SK-N-SH (cell line): ENCODE results near the gene TUT4.

ENCODE experiments used
- CHD2 ChIP-seq: fragments of 150-350 bp; IDR thresholded peaks from 2 replicates; pipeline ENCODE4 v1.6.1; 2018; ENCODE audit warnings: low read length; ENCODE audit not compliant: partially characterized antibody
- EP300 ChIP-seq, 2 experiments: IDR thresholded peaks; 2 replicates each; pipeline versions ENCODE4 v1.4.0 to v1.6.1; 2012; ENCODE audit warnings: borderline replicate concordance in 1 of 2, low read depth in 1 of 2, low read length in 1 of 2
- GABPA ChIP-seq: IDR thresholded peaks from 2 replicates; pipeline ENCODE4 v1.4.0; 2012; ENCODE audit warnings: low read depth, mild to moderate bottlenecking
- JUND ChIP-seq: IDR thresholded peaks from 2 replicates; pipeline ENCODE4 v1.4.0; 2012
- NFIC ChIP-seq: IDR thresholded peaks from 2 replicates; pipeline ENCODE4 v1.4.0; 2012; ENCODE audit warnings: borderline replicate concordance
- POLR2AphosphoS5 ChIP-seq: IDR thresholded peaks from 2 replicates; pipeline ENCODE4 v1.6.1; 2012; ENCODE audit warnings: low read depth, low read length
- RCOR1 ChIP-seq: fragments of 150-350 bp; IDR thresholded peaks from 2 replicates; pipeline ENCODE4 v1.6.1; 2017; ENCODE audit warnings: antibody characterized with exemption, low read length
- SMC3 ChIP-seq: IDR thresholded peaks from 2 replicates; pipeline ENCODE4 v1.6.1; 2012; ENCODE audit warnings: low read depth, low read length, improper control_type of control experiment
- USF2 ChIP-seq: fragments of 150-350 bp; IDR thresholded peaks from 2 replicates; pipeline ENCODE4 v1.6.1; 2017; ENCODE audit warnings: antibody characterized with exemption, low read length, low read depth, borderline replicate concordance
- TF ChIP-seq, protein P1 (sequence below): fragments of 200-600 bp; sonication (generic); IDR thresholded peaks from 2 replicates; pipeline ENCODE4 v1.6.1; 2017; ENCODE audit warnings: antibody characterized with exemption, mild to moderate bottlenecking, moderate library complexity

- TF ChIP-seq, protein P1, sequence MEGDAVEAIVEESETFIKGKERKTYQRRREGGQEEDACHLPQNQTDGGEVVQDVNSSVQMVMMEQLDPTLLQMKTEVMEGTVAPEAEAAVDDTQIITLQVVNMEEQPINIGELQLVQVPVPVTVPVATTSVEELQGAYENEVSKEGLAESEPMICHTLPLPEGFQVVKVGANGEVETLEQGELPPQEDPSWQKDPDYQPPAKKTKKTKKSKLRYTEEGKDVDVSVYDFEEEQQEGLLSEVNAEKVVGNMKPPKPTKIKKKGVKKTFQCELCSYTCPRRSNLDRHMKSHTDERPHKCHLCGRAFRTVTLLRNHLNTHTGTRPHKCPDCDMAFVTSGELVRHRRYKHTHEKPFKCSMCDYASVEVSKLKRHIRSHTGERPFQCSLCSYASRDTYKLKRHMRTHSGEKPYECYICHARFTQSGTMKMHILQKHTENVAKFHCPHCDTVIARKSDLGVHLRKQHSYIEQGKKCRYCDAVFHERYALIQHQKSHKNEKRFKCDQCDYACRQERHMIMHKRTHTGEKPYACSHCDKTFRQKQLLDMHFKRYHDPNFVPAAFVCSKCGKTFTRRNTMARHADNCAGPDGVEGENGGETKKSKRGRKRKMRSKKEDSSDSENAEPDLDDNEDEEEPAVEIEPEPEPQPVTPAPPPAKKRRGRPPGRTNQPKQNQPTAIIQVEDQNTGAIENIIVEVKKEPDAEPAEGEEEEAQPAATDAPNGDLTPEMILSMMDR = no peak
- TF ChIP-seq EP300 (IDR thresholded peaks at IDR 0.05; ENCODE audit: borderline replicate concordance in 1 of 2, low read depth in 1 of 2, low read length in 1 of 2) (no peak), SMC3 (no peak), CHD2 (no peak), JUND (no peak), POLR2AphosphoS5 (no peak), USF2 (no peak), RCOR1 (no peak), GABPA (no peak), NFIC (peak; percentile 60)
Measured at GRCh38 chr1:52502789-52503188, 50.1 kb downstream of the TUT4 start.
